ENCODE measurements around the gene TNS3. TPM values are rescaled to one million over a fixed set of nuclear protein-coding genes. Genes with fewer than 3 reads are reported as not detected.

TNS3 gene
- total and polyA plus RNA-seq, 4 experiments from 2014 or later, result 0.11 to 3.2 (median 1.3) TPM; not detected in 1

DNA sequence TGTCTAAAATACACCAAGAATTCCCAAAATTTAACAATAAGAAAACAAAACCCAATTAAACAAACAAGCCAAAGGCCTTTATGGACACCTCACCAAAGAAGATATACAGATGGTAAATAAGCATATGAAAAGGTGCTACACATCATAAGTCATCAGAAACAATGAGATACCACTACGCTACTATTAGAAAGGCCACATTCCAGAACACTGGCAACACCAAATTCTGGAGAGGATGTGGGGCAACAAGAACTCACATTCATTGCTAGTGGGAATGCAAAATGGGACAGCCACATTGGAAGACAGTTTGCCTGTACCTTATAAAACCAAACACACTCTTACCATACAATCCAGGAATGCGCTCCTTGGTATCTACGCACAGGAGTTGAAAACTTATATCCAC lies 291.4 kb downstream of the TNS3 start:
- DNase-seq, result no peak
- intact Hi-C loops (cut with micrococcal nuclease), result no loop called here
- no peaks in the 10 kb centered on the region for H3K27me3 Mint-ChIP-seq
- Histone ChIP-seq H3K27ac (ENCODE audit: low read depth, low read length) (no peak overlapping the region), H3K36me3 (ENCODE audit: insufficient read depth, low read length) (no peaks in the 10 kb centered on the region), H3K9me3 (ENCODE audit: control insufficient read depth in 1 of 2, low read length in 2 of 2) (no peaks in the 10 kb centered on the region), H3K4me3 (ENCODE audit: low read length in 2 of 2) (no peak overlapping the region), H3K27me3 (ENCODE audit: insufficient read depth, low read length) (no peaks in the 10 kb centered on the region), H3K4me1 (ENCODE audit: insufficient read depth, low read length) (no peaks in the 10 kb centered on the region)
- ChIA-PET POLR2A (ENCODE audit: partially characterized antibody) (no interaction called here), CTCF (ENCODE audit: partially characterized antibody) (no interaction called here)
- H3K27ac Mint-ChIP-seq, result no peak overlapping the region
- H3K36me3 Mint-ChIP-seq, result no peaks in the 10 kb centered on the region
- H3K4me1 Mint-ChIP-seq, result no peaks in the 10 kb centered on the region
- no peak overlapping the region for H3K4me3 Mint-ChIP-seq
- peaks cover 0 to 3% (median 0%) of the 10 kb centered on the region in 8 donors for H3K9me3 Mint-ChIP-seq

DNA sequence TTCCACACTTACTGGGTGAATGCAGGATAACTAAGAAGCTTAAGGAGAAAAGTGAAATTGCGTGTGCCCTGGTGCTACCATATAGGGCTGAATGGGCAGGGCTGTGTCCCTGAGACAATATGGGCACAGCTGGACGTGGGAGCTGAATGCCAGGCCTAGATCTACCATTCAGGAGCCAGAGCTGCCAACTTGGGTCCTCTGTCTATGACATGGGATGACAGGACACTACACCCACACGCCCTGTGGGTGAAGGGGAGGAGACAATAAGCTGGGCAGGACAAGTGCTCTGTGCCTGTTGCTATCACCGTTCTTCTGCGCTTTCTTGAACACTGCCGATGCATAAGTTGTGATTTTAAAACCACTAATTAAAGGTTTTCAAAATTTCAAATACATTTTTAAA lies 293.9 kb downstream of the TNS3 start:
- no peaks in the 10 kb centered on the region for H3K36me3 Mint-ChIP-seq
- H3K4me3 ChIP-seq (ENCODE audit: low read length in 2 of 2), result no peak overlapping the region
- peaks cover 0 to 4% (median under 1%) of the 10 kb centered on the region in 8 donors for H3K9me3 Mint-ChIP-seq
- no peak overlapping the region for H3K4me3 Mint-ChIP-seq
- CTCF ChIA-PET (ENCODE audit: partially characterized antibody), result no interaction called here
- no peaks in the 10 kb centered on the region for H3K36me3 ChIP-seq (ENCODE audit: insufficient read depth, low read length)
- no peaks in the 10 kb centered on the region for H3K27me3 Mint-ChIP-seq
- DNase-seq, result no peak
- H3K27me3 ChIP-seq (ENCODE audit: insufficient read depth, low read length), result no peaks in the 10 kb centered on the region
- H3K27ac Mint-ChIP-seq, result no peak overlapping the region
- POLR2A ChIA-PET (ENCODE audit: partially characterized antibody), result no interaction called here
- no peaks in the 10 kb centered on the region for H3K4me1 Mint-ChIP-seq
- no peaks in the 10 kb centered on the region for H3K4me1 ChIP-seq (ENCODE audit: insufficient read depth, low read length)
- H3K9me3 ChIP-seq (ENCODE audit: control insufficient read depth in 1 of 2, low read length in 2 of 2), result no peaks in the 10 kb centered on the region
- intact Hi-C loops (cut with micrococcal nuclease), result no loop called here
- no peak overlapping the region for H3K27ac ChIP-seq (ENCODE audit: low read depth, low read length)

DNA sequence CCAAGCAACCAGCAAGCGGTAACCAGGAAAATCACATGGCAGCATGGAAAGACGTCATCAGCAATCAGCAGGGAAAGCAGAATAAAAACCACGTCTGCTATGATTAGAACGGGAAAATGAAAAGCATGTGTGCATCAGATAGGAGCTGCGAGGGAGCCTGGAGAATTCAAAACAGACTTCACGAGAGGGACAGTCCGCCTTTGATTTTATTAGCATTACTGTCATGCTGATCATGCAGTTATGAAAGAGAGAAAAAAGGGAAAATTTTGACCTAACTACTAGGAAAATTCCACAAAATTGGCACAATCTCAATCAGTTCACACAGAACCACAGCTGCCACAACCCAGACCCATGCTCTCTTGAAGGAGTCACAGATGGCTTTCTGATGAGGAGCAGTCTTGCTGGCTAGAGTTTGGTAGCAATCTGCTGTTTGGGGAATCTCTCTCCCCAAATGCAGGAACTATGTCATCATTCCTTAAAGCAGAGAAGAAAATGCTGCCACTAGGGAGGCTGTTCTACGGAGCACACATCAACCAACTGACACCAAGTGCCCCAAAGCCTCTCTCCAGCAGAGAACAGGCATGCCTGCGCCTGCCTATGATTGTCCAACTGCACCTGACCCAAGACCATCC lies 295.9 kb downstream of the TNS3 start:
- Mint-ChIP-seq H3K9me3 (peaks cover 0 to 4% (median 2%) of the 10 kb centered on the region in 8 donors), H3K36me3 (no peaks in the 10 kb centered on the region), H3K4me1 (no peaks in the 10 kb centered on the region), H3K27me3 (no peaks in the 10 kb centered on the region), H3K27ac (no peak overlapping the region), H3K4me3 (no peak overlapping the region)
- CTCF ChIA-PET (ENCODE audit: partially characterized antibody), result interaction anchor here (1.6 kb wide), 1 partner anchor 20 kb away, joined by 4 read pairs; no protein-coding TSS in a partner anchor
- DNase-seq, result no peak
- POLR2A ChIA-PET (ENCODE audit: partially characterized antibody), result no interaction called here
- no peaks in the 10 kb centered on the region for H3K27me3 ChIP-seq (ENCODE audit: insufficient read depth, low read length)
- no peak overlapping the region for H3K4me3 ChIP-seq (ENCODE audit: low read length in 2 of 2)
- no peaks in the 10 kb centered on the region for H3K36me3 ChIP-seq (ENCODE audit: insufficient read depth, low read length)
- intact Hi-C loops (cut with micrococcal nuclease), result no loop called here
- H3K9me3 ChIP-seq (ENCODE audit: control insufficient read depth in 1 of 2, low read length in 2 of 2), result no peaks in the 10 kb centered on the region
- no peaks in the 10 kb centered on the region for H3K4me1 ChIP-seq (ENCODE audit: insufficient read depth, low read length)
- H3K27ac ChIP-seq (ENCODE audit: low read depth, low read length), result no peak overlapping the region

DNA sequence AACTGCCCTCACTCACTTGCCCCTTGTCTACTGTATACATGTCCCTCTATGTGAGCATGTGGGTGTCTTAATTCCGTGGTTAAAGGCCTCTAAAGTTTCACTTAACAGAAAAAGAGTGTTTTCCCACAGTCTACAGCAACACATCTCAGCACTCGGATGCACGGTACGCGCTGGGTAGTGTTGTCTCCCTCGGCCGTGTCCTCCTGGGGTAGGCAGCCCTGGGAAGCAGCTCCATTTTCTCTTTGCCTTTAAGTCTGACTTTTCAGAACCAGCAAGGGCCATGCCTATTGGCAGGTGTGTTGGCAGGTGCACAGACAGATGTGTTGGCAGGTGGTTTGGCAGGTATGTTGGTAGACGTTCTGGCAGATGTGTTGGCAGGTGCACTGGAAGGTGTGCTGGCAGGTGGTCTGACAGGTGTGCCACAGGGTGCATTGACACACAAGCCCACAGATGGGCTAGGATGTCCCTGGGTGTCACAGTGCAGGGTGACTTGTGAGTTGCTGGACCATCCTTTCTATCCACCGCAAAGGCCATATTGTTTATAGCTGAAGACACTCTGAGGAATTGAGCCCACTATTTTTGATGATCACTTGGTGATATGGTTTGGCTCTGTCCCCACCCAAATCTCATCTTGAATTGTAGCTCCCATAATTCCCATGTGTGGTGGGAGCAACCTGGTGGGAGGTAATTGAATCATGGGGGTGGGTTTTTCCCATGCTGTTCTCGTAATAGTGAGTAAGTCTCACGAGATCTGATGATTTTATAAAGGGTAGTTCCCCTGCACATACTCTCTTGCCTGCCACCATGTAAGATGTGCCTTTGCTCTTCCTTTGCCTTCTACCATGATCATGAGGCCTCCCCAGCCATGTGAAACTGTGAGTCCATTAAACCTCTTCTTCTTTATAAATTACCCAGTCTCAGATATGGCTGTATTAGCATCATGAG lies 296.9 kb downstream of the TNS3 start:
- no peaks in the 10 kb centered on the region for H3K36me3 ChIP-seq (ENCODE audit: insufficient read depth, low read length)
- ChIA-PET CTCF (ENCODE audit: partially characterized antibody) (interaction anchor here (1.6 kb wide), 1 partner anchor 19 kb away, joined by 4 read pairs; no protein-coding TSS in a partner anchor), POLR2A (ENCODE audit: partially characterized antibody) (no interaction called here)
- Mint-ChIP-seq H3K9me3 (peaks cover 0 to 7% (median 2%) of the 10 kb centered on the region in 8 donors), H3K27me3 (no peaks in the 10 kb centered on the region), H3K4me1 (no peaks in the 10 kb centered on the region), H3K27ac (no peak overlapping the region), H3K4me3 (no peak overlapping the region), H3K36me3 (no peaks in the 10 kb centered on the region)
- intact Hi-C loops (cut with micrococcal nuclease), result no loop called here
- no peaks in the 10 kb centered on the region for H3K27me3 ChIP-seq (ENCODE audit: insufficient read depth, low read length)
- no peak overlapping the region for H3K4me3 ChIP-seq (ENCODE audit: low read length in 2 of 2)
- no peak for DNase-seq
- H3K4me1 ChIP-seq (ENCODE audit: insufficient read depth, low read length), result no peaks in the 10 kb centered on the region
- no peak overlapping the region for H3K27ac ChIP-seq (ENCODE audit: low read depth, low read length)
- H3K9me3 ChIP-seq (ENCODE audit: control insufficient read depth in 1 of 2, low read length in 2 of 2), result no peaks in the 10 kb centered on the region

DNA sequence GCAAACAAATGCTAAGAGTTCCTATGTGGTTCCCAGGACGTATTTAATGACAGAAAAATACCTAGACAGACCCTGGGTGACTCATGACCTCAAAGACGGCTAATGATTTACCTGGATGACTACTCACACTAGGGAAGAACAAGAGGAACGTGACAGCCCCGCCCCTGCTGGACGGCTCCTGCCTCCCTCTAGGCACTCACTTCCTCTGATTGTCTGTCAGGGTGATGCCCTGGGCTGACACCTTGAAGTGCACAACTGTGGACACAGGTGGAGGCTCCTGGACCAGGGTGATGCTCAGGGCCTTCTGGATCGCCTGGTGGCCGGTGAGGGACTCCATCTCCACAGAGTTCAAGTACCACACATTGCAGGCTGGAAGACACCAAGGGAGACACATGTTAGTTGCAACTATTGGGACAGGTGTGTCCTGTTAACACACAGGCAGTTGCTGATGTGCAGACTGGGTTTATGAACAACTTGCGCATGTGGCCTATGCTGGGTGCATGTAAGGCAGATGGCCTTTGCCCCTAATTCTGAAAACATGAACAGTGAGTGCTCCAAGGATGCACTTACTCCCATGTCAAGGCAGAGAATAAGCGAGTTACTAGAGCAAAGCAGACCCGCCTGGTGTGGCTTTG lies 298.3 kb downstream of the TNS3 start:
- POLR2A ChIA-PET (ENCODE audit: partially characterized antibody), result no interaction called here
- H3K27me3 ChIP-seq (ENCODE audit: insufficient read depth, low read length), result no peaks in the 10 kb centered on the region
- no peaks in the 10 kb centered on the region for H3K9me3 ChIP-seq (ENCODE audit: control insufficient read depth in 1 of 2, low read length in 2 of 2)
- CTCF ChIA-PET (ENCODE audit: partially characterized antibody), result no interaction called here
- no peaks in the 10 kb centered on the region for H3K36me3 ChIP-seq (ENCODE audit: insufficient read depth, low read length)
- H3K4me1 Mint-ChIP-seq, result no peaks in the 10 kb centered on the region
- no peak for DNase-seq
- H3K27ac ChIP-seq (ENCODE audit: low read depth, low read length), result no peak overlapping the region
- no peaks in the 10 kb centered on the region for H3K4me1 ChIP-seq (ENCODE audit: insufficient read depth, low read length)
- peaks cover 0 to 3% of the 10 kb centered on the region in 2 donors for H3K27me3 Mint-ChIP-seq
- intact Hi-C loops (cut with micrococcal nuclease), result no loop called here
- H3K4me3 Mint-ChIP-seq, result no peak overlapping the region
- no peaks in the 10 kb centered on the region for H3K36me3 Mint-ChIP-seq
- no peak overlapping the region for H3K4me3 ChIP-seq (ENCODE audit: low read length in 2 of 2)
- peaks cover 0 to 7% (median 2%) of the 10 kb centered on the region in 8 donors for H3K9me3 Mint-ChIP-seq
- H3K27ac Mint-ChIP-seq, result no peak overlapping the region

DNA sequence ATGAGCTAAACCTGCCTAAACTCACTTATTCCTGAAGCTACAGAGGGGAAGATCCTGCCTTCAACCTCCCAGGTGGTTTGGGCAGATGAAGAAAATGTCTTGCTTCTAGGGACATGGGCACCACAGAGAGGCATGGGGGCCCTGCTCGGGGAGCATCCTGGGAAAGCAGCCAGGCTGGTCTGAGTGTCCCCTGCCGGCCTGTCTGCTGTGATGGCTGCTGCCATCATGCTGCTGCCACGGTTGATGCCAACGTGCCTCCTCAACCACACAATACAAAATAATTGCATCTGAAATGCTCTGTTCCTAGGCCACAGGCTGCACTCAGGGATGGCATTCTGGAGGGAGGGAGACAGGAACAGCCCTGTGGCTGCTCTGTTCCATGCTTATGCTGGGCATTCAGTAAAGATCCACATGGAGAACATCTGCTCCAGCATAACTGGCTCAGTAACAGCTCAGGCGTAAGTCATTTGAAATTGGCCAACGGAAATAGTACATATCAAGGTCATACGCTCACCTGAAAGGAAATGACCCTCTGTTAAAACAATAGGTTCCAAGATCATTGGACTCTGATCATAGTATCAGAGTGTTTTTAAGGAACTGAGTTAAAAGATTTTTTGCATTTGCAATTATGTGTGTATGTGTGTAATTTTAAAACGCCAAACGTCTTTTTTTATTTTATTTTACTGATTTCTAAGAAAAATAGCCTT lies 299.0 kb downstream of the TNS3 start:
- Histone ChIP-seq H3K36me3 (ENCODE audit: insufficient read depth, low read length) (no peaks in the 10 kb centered on the region), H3K9me3 (ENCODE audit: control insufficient read depth in 1 of 2, low read length in 2 of 2) (no peaks in the 10 kb centered on the region), H3K4me1 (ENCODE audit: insufficient read depth, low read length) (no peaks in the 10 kb centered on the region), H3K27ac (ENCODE audit: low read depth, low read length) (no peak overlapping the region), H3K4me3 (ENCODE audit: low read length in 2 of 2) (no peak overlapping the region), H3K27me3 (ENCODE audit: insufficient read depth, low read length) (no peaks in the 10 kb centered on the region)
- CTCF ChIA-PET (ENCODE audit: partially characterized antibody), result no interaction called here
- peaks cover 0 to 7% (median 2%) of the 10 kb centered on the region in 8 donors for H3K9me3 Mint-ChIP-seq
- no peak overlapping the region for H3K27ac Mint-ChIP-seq
- H3K36me3 Mint-ChIP-seq, result no peaks in the 10 kb centered on the region
- H3K4me3 Mint-ChIP-seq, result no peak overlapping the region
- intact Hi-C loops (cut with micrococcal nuclease), result no loop called here
- peaks cover 0 to 3% of the 10 kb centered on the region in 2 donors for H3K27me3 Mint-ChIP-seq
- no peaks in the 10 kb centered on the region for H3K4me1 Mint-ChIP-seq
- no peak for DNase-seq
- POLR2A ChIA-PET (ENCODE audit: partially characterized antibody), result no interaction called here

All from CD4-positive, alpha-beta memory T cell (primary cell).